Spleen (tissue), 7 donors: ENCODE results near the gene COBLL1.

Source experiments
- POLR2A ChIP-seq, 3 donors: fragments of 450-650 bp; IDR thresholded peaks; one replicate each; pipeline ENCODE4 v1.5.1; 2017; ENCODE audit warnings: antibody characterized with exemption in 3 of 3, mild to moderate bottlenecking in 1 of 3
- POLR2AphosphoS5 ChIP-seq, 3 donors: sonication (generic); formaldehyde crosslinking; IDR thresholded peaks; one replicate each; pipeline ENCODE4 v1.5.1; 2017; ENCODE audit warnings: antibody characterized with exemption in 3 of 3
- TF ChIP-seq, protein P1 (sequence below), 11 experiments: fragments of 200-600 bp in 7 of 11; fragments of 450-650 bp in 4 of 11; sonication (generic) in 4 of 11; IDR thresholded peaks in 8 of 11; conservative IDR thresholded peaks in 3 of 11; 1 replicate in 7 of 11; 2 replicates in 4 of 11; pipeline versions ENCODE4 v1.4.0 to v1.8.0; 2016 to 2021; ENCODE audit warnings: antibody characterized with exemption in 11 of 11, inconsistent platforms in 4 of 11, mild to moderate bottlenecking in 1 of 11
- donor health status: DM: no; HTN: no; CAD: no; lungs with moderate emphysema.
- donor health status: DM: no; HTN: no; CAD: no.
- donor health status: DM: no; HTN: no; CAD: no.

DNA sequence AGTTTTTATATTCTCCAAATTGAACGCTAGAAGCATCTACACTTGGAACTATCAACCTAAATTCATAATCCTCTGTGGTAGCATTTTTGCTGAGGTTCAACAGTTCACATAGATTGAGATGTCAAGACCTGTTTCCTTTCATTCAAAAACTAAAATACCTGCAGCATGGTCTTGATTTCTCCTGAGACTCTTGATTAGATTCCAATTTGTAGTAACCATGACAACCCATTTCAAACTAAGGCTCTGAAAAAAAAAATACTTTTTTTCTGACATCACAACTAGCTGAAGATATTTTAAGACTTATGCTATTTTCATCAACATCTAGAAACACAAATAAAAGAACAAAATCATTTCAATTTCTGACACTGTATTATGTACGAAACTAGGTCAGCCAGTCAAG, 29.8 kb downstream of the COBLL1 start:
- no peak for TF ChIP-seq POLR2A (IDR thresholded peaks at IDR 0.05)
- TF ChIP-seq, protein P1, sequence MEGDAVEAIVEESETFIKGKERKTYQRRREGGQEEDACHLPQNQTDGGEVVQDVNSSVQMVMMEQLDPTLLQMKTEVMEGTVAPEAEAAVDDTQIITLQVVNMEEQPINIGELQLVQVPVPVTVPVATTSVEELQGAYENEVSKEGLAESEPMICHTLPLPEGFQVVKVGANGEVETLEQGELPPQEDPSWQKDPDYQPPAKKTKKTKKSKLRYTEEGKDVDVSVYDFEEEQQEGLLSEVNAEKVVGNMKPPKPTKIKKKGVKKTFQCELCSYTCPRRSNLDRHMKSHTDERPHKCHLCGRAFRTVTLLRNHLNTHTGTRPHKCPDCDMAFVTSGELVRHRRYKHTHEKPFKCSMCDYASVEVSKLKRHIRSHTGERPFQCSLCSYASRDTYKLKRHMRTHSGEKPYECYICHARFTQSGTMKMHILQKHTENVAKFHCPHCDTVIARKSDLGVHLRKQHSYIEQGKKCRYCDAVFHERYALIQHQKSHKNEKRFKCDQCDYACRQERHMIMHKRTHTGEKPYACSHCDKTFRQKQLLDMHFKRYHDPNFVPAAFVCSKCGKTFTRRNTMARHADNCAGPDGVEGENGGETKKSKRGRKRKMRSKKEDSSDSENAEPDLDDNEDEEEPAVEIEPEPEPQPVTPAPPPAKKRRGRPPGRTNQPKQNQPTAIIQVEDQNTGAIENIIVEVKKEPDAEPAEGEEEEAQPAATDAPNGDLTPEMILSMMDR (IDR thresholded peaks at IDR 0.05 in 8 of 11, conservative IDR thresholded peaks at IDR 0.05 in 3 of 11), result no peak
- TF ChIP-seq POLR2AphosphoS5 (IDR thresholded peaks at IDR 0.05), result no peak
